ENCODE results near the gene CHRM1. TPM values are rescaled to one million over a fixed set of nuclear protein-coding genes. Genes with fewer than 3 reads are reported as not detected.
A peak's percentile ranks its signal among the peaks of the same experiment; 100 is the strongest.

Gene CHRM1
- total RNA-seq, 1 experiment from 2014 or later, result 0.41 TPM

DNA sequence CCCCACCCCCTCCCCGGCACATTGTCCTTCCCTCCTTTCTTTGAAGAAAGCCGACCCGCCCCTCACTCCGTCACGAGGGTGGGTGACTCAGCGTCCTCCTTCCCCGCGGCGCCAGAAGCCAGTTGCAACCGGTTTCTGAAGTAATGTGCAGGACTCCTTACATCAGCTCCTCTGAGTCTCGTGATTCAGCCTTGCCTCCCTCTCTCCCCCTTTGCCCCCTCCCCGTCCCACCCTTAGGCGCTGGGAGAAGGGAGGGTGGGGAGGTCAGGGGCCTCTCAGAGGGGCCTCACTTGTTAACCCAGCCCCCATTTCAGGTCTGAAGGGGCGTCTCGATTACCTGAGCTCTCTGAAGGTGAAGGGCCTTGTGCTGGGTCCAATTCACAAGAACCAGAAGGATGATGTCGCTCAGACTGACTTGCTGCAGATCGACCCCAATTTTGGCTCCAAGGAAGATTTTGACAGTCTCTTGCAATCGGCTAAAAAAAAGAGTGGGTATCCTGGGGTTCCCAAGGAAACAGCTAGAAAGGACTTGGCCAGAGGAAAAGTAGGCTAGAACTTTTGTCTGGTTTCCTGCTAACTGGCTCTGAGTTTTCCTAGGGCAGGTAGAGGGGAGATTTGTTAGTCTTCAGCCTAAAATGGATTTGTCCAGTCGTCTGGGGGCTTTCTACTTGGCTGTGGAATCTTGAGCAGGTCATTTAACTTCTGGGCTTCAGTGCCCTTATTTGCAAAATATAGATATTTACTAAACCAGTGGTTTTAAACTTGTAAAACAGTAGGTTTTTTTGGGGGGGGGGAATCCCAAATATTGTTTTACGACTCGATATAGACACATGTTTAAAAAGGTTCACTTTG, 39.4 kb downstream of the CHRM1 start:
- Histone ChIP-seq H3K9me3 (ENCODE audit: low read depth, low read length, poor library complexity, severe bottlenecking) (no peaks in the 10 kb centered on the region), H3K4me3 (ENCODE audit: low read depth, low read length, poor library complexity, severe bottlenecking) (peak overlapping the region; percentile 72), H3K36me3 (ENCODE audit: insufficient read depth, low read length, poor library complexity, severe bottlenecking) (peaks cover 62% of the 10 kb centered on the region), H3K27ac (ENCODE audit: low read depth, low read length, poor library complexity, severe bottlenecking) (peak overlapping the region; percentile 98), H3K4me1 (ENCODE audit: insufficient read depth, low read length, poor library complexity, severe bottlenecking) (peaks cover 55% of the 10 kb centered on the region), H3K27me3 (replicated peaks; ENCODE audit: insufficient read depth, low read depth, low read length, poor library complexity) (no peaks in the 10 kb centered on the region)
- intact Hi-C loops (cut with micrococcal nuclease; ENCODE audit: unreplicated experiment), result loop anchor here (1.0 to 5.0 kb wide), 2 partner anchors 41 to 95 kb away; partner anchors contain the start of gene TMEM179B
- DNase-seq (ENCODE audit: low spot score), result peak; percentile 99
- CTCF ChIA-PET, result interaction anchor here (0.6 to 1.2 kb wide), 5 partner anchors 20 to 201 kb away, joined by 4 to 14 read pairs (median 4); no protein-coding TSS in a partner anchor
- POLR2A ChIA-PET (ENCODE audit: low non-redundant PET), result interaction anchor here (0.5 to 1.6 kb wide), 7 partner anchors 8 to 290 kb away, joined by 3 to 13 read pairs (median 6); no protein-coding TSS in a partner anchor
- TF ChIP-seq EZH2 (IDR thresholded peaks at IDR 0.05; ENCODE audit: borderline replicate concordance, low read depth, low read length, poor library complexity, severe bottlenecking), result no peak
- TF ChIP-seq, protein P1, sequence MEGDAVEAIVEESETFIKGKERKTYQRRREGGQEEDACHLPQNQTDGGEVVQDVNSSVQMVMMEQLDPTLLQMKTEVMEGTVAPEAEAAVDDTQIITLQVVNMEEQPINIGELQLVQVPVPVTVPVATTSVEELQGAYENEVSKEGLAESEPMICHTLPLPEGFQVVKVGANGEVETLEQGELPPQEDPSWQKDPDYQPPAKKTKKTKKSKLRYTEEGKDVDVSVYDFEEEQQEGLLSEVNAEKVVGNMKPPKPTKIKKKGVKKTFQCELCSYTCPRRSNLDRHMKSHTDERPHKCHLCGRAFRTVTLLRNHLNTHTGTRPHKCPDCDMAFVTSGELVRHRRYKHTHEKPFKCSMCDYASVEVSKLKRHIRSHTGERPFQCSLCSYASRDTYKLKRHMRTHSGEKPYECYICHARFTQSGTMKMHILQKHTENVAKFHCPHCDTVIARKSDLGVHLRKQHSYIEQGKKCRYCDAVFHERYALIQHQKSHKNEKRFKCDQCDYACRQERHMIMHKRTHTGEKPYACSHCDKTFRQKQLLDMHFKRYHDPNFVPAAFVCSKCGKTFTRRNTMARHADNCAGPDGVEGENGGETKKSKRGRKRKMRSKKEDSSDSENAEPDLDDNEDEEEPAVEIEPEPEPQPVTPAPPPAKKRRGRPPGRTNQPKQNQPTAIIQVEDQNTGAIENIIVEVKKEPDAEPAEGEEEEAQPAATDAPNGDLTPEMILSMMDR (conservative IDR thresholded peaks at IDR 0.05; ENCODE audit: low read depth, low read length), result no peak; the same call in 1 of the 2 replicates
- BruUV-seq (replicated peaks), result TSS peak; percentile 54

DNA sequence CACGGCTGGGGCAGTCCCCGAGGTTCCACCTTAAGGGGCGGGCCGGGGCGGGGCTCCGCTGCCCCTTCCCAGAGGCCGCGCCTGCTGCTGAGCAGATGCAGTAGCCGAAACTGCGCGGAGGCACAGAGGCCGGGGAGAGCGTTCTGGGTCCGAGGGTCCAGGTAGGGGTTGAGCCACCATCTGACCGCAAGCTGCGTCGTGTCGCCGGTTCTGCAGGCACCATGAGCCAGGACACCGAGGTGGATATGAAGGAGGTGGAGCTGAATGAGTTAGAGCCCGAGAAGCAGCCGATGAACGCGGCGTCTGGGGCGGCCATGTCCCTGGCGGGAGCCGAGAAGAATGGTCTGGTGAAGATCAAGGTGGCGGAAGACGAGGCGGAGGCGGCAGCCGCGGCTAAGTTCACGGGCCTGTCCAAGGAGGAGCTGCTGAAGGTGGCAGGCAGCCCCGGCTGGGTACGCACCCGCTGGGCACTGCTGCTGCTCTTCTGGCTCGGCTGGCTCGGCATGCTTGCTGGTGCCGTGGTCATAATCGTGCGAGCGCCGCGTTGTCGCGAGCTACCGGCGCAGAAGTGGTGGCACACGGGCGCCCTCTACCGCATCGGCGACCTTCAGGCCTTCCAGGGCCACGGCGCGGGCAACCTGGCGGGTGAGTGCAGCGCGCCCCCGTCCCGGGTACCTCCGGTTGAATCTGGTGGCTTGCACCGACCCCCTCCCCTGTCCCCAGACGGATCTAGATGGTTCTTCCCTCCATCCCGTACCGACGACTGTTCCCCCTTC, 40.2 kb downstream of the CHRM1 start, which contains the start of gene SLC3A2:
SLC3A2 (plus strand) TSS at position 94 of the 776 bp plus-strand sequence; CDS start at position 222, 128 bp downstream.
- Histone ChIP-seq H3K4me3 (ENCODE audit: low read depth, low read length, poor library complexity, severe bottlenecking) (peak within 1 kb of the TSS; percentile 72), H3K9me3 (ENCODE audit: low read depth, low read length, poor library complexity, severe bottlenecking) (no peaks in the 10 kb centered on the region), H3K36me3 (ENCODE audit: insufficient read depth, low read length, poor library complexity, severe bottlenecking) (peaks cover 56% of the 10 kb centered on the region), H3K27me3 (replicated peaks; ENCODE audit: insufficient read depth, low read depth, low read length, poor library complexity) (no peaks in the 10 kb centered on the region), H3K4me1 (ENCODE audit: insufficient read depth, low read length, poor library complexity, severe bottlenecking) (peaks cover 46% of the 10 kb centered on the region), H3K27ac (ENCODE audit: low read depth, low read length, poor library complexity, severe bottlenecking) (peak within 1 kb of the TSS; percentile 98)
- TSS peak; percentile 90 for BruUV-seq (replicated peaks)
- ChIA-PET POLR2A (ENCODE audit: low non-redundant PET) (interaction anchor here (0.5 to 1.6 kb wide), 7 partner anchors 9 to 289 kb away, joined by 3 to 13 read pairs (median 6); no protein-coding TSS in a partner anchor), CTCF (interaction anchor here (0.6 to 1.2 kb wide), 4 partner anchors 19 to 201 kb away, joined by 3 to 14 read pairs (median 4); partner anchors contain the start of gene ZBTB3)
- intact Hi-C loops (cut with micrococcal nuclease; ENCODE audit: unreplicated experiment), result loop anchor here (1.0 to 5.0 kb wide), 2 partner anchors 40 to 94 kb away; partner anchors contain the start of gene TMEM179B
- TF ChIP-seq EZH2 (IDR thresholded peaks at IDR 0.05; ENCODE audit: borderline replicate concordance, low read depth, low read length, poor library complexity, severe bottlenecking), result no peak
- TF ChIP-seq, protein P1 (conservative IDR thresholded peaks at IDR 0.05; ENCODE audit: low read depth, low read length), result peak; percentile 92
- DNase-seq (ENCODE audit: low spot score), result peak; percentile 94

DNA sequence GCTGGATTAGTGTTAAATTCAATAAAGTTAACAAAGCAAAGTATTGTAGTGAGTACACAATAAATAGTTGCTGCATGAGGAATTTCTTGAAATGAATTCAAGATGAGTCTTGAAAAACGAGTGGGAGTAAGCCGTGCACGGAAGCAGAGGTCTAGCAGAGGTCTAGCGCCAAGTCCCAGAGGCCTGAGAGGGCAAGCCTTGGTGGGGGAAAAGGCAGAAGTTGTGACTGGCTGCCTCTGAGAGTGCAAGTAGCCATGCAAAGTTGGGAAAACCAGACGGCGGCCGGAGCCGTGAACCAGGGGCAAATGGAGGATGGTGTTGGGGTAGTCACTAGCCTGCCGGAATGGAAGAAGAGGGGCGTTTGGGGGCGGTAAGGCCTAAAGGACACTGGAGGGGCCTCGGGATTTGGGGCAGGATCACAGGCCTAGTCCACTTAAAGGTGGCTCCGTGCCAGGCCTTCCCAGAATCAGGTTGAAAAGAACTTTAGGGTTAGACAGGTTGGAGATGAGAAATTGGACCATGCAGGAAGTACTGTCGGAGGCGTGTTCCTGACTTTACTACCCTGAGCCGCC, 40.8 kb downstream of the CHRM1 start:
- CTCF ChIA-PET, result no interaction called here
- TF ChIP-seq, protein P1 (conservative IDR thresholded peaks at IDR 0.05; ENCODE audit: low read depth, low read length), result no peak
- TF ChIP-seq EZH2 (IDR thresholded peaks at IDR 0.05; ENCODE audit: borderline replicate concordance, low read depth, low read length, poor library complexity, severe bottlenecking), result no peak
- DNase-seq (ENCODE audit: low spot score), result peak; percentile 52
- BruUV-seq (replicated peaks), result no TSS peak
- peak overlapping the region; percentile 72 for H3K4me3 ChIP-seq (ENCODE audit: low read depth, low read length, poor library complexity, severe bottlenecking)
- intact Hi-C loops (cut with micrococcal nuclease; ENCODE audit: unreplicated experiment), result loop anchor here (5.0 kb wide), 1 partner anchor 93 kb away; the partner anchor contains the start of gene TMEM179B
- H3K27ac ChIP-seq (ENCODE audit: low read depth, low read length, poor library complexity, severe bottlenecking), result peak overlapping the region; percentile 98
- H3K36me3 ChIP-seq (ENCODE audit: insufficient read depth, low read length, poor library complexity, severe bottlenecking), result peaks cover 49% of the 10 kb centered on the region
- no peaks in the 10 kb centered on the region for H3K9me3 ChIP-seq (ENCODE audit: low read depth, low read length, poor library complexity, severe bottlenecking)
- H3K4me1 ChIP-seq (ENCODE audit: insufficient read depth, low read length, poor library complexity, severe bottlenecking), result peaks cover 40% of the 10 kb centered on the region
- POLR2A ChIA-PET (ENCODE audit: low non-redundant PET), result interaction anchor here (0.6 kb wide), 1 partner anchor 39 kb away, joined by 5 read pairs; no protein-coding TSS in a partner anchor
- no peaks in the 10 kb centered on the region for H3K27me3 ChIP-seq (replicated peaks; ENCODE audit: insufficient read depth, low read depth, low read length, poor library complexity)
